HEK293 (cell line): Measurements from ENCODE around the gene IGF1R.

Source experiments
- CTCF ChIA-PET: fragments of 350-600 bp; formaldehyde crosslinking; extraction: SDS; loops from one replicate; lab custom pipeline; 2021; ENCODE audit warnings: antibody characterized with exemption; lab: Yijun Ruan, JAX
- POLR2A ChIA-PET: fragments of 300-600 bp; formaldehyde crosslinking; extraction: SDS; loops from one replicate; lab custom pipeline; 2020; ENCODE audit warnings: antibody characterized with exemption, inconsistent platforms; lab: Yijun Ruan, JAX
- H3K27ac ChIP-seq: fragments of 200-500 bp; sonication (Bioruptor generic); 2 replicates; pipeline ENCODE4 v1.5.1; 2014; ENCODE audit warnings: low read depth, low read length, control low read depth, inconsistent platforms; ENCODE audit errors: extremely low read depth
- H3K36me3 ChIP-seq, 2 experiments: fragments of 200-500 bp in 1 of 2; sonication (Bioruptor generic) in 1 of 2; 1 replicate in 1 of 2; 2 replicates in 1 of 2; pipeline ENCODE4 v1.5.1; 2014 to 2017; ENCODE audit warnings: inconsistent platforms in 2 of 2, low read length in 2 of 2; ENCODE audit not compliant: control insufficient read depth in 2 of 2, insufficient read depth in 1 of 2
- H3K4me1 ChIP-seq: fragments of 200-500 bp; sonication (Bioruptor generic); 2 replicates; pipeline ENCODE4 v1.5.1; 2014; ENCODE audit warnings: mild to moderate bottlenecking, low read length, inconsistent platforms; ENCODE audit not compliant: control insufficient read depth, insufficient read depth
- H3K4me3 ChIP-seq: 2 replicates; pipeline ENCODE4 v1.5.1; 2011; ENCODE audit warnings: low read depth, mild to moderate bottlenecking, control low read depth, low read length, moderate library complexity
- H3K9me3 ChIP-seq: fragments of 200-500 bp; sonication (Bioruptor generic); 2 replicates; pipeline ENCODE4 v1.5.1; 2014; ENCODE audit warnings: low read depth, low read length, inconsistent platforms; ENCODE audit not compliant: control insufficient read depth, insufficient read depth
- BCL11B ChIP-seq: fragments of 450-650 bp; formaldehyde crosslinking; IDR thresholded peaks from 2 replicates; pipeline ENCODE4 v1.5.1; 2016; ENCODE audit warnings: low read depth, missing biosample characterization, missing genetic modification characterization
- GLI4 ChIP-seq: fragments of 450-650 bp; formaldehyde crosslinking; IDR thresholded peaks from 2 replicates; pipeline ENCODE4 v1.5.1; 2016; ENCODE audit warnings: missing biosample characterization, missing genetic modification characterization
- SP2 ChIP-seq: fragments of 450-650 bp; formaldehyde crosslinking; IDR thresholded peaks from 2 replicates; pipeline ENCODE4 v1.5.1; 2016; ENCODE audit warnings: missing biosample characterization, missing genetic modification characterization
- SP7 ChIP-seq: fragments of 450-650 bp; formaldehyde crosslinking; IDR thresholded peaks from 2 replicates; pipeline ENCODE4 v1.5.1; 2016; ENCODE audit warnings: missing biosample characterization, missing genetic modification characterization
- ZEB2 ChIP-seq: fragments of 450-650 bp; formaldehyde crosslinking; IDR thresholded peaks from 2 replicates; pipeline ENCODE4 v1.5.1; 2016; ENCODE audit warnings: missing biosample characterization, missing genetic modification characterization
- ZNF114 ChIP-seq: fragments of 450-650 bp; formaldehyde crosslinking; IDR thresholded peaks from 2 replicates; pipeline ENCODE4 v1.5.0; 2017; ENCODE audit warnings: missing biosample characterization, missing genetic modification characterization
- ZNF174 ChIP-seq: fragments of 450-650 bp; formaldehyde crosslinking; IDR thresholded peaks from 2 replicates; pipeline ENCODE4 v1.5.0; 2017; ENCODE audit warnings: missing biosample characterization, mild to moderate bottlenecking, missing genetic modification characterization
- ZNF19 ChIP-seq: fragments of 450-650 bp; formaldehyde crosslinking; IDR thresholded peaks from 2 replicates; pipeline ENCODE4; 2016; ENCODE audit warnings: missing biosample characterization, missing genetic modification characterization, low read depth
- ZNF341 ChIP-seq: fragments of 450-650 bp; formaldehyde crosslinking; IDR thresholded peaks from 2 replicates; pipeline ENCODE4; 2016; ENCODE audit warnings: low read depth, missing biosample characterization, missing genetic modification characterization
- ZNF48 ChIP-seq: fragments of 450-650 bp; formaldehyde crosslinking; IDR thresholded peaks from 2 replicates; pipeline ENCODE4 v1.5.1; 2016; ENCODE audit warnings: missing biosample characterization, missing genetic modification characterization
- ZNF501 ChIP-seq: fragments of 450-650 bp; formaldehyde crosslinking; IDR thresholded peaks from 2 replicates; pipeline ENCODE4 v1.5.1; 2016; ENCODE audit warnings: missing biosample characterization, missing genetic modification characterization
- ZNF555 ChIP-seq: fragments of 450-650 bp; formaldehyde crosslinking; conservative IDR thresholded peaks from 2 replicates; pipeline ENCODE4 v1.5.1; 2017; ENCODE audit warnings: missing biosample characterization, mild to moderate bottlenecking, missing genetic modification characterization, inconsistent platforms
- ZNF560 ChIP-seq: fragments of 450-650 bp; formaldehyde crosslinking; IDR thresholded peaks from 2 replicates; pipeline ENCODE4 v1.5.1; 2017; ENCODE audit warnings: missing biosample characterization, missing genetic modification characterization, borderline replicate concordance
- ZNF704 ChIP-seq: fragments of 450-650 bp; formaldehyde crosslinking; IDR thresholded peaks from 2 replicates; pipeline ENCODE4 v1.5.1; 2016; ENCODE audit warnings: missing biosample characterization, missing genetic modification characterization
- ZNF747 ChIP-seq: fragments of 450-650 bp; formaldehyde crosslinking; IDR thresholded peaks from 2 replicates; pipeline ENCODE4 v1.5.1; 2016; ENCODE audit warnings: missing biosample characterization, missing genetic modification characterization
- ZNF768 ChIP-seq: fragments of 450-650 bp; formaldehyde crosslinking; IDR thresholded peaks from 2 replicates; pipeline ENCODE4 v1.5.1; 2018; ENCODE audit warnings: missing biosample characterization, mild to moderate bottlenecking, missing genetic modification characterization
- TF ChIP-seq, protein P1 (sequence below): fragments of 450-650 bp; formaldehyde crosslinking; IDR thresholded peaks from 2 replicates; pipeline ENCODE4 v1.5.1; 2016; ENCODE audit warnings: missing biosample characterization, missing genetic modification characterization
- TF ChIP-seq, protein P2 (sequence below): fragments of 450-650 bp; formaldehyde crosslinking; IDR thresholded peaks from 2 replicates; pipeline ENCODE4 v1.5.1; 2016; ENCODE audit warnings: missing biosample characterization, missing genetic modification characterization

IGF1R gene

DNA sequence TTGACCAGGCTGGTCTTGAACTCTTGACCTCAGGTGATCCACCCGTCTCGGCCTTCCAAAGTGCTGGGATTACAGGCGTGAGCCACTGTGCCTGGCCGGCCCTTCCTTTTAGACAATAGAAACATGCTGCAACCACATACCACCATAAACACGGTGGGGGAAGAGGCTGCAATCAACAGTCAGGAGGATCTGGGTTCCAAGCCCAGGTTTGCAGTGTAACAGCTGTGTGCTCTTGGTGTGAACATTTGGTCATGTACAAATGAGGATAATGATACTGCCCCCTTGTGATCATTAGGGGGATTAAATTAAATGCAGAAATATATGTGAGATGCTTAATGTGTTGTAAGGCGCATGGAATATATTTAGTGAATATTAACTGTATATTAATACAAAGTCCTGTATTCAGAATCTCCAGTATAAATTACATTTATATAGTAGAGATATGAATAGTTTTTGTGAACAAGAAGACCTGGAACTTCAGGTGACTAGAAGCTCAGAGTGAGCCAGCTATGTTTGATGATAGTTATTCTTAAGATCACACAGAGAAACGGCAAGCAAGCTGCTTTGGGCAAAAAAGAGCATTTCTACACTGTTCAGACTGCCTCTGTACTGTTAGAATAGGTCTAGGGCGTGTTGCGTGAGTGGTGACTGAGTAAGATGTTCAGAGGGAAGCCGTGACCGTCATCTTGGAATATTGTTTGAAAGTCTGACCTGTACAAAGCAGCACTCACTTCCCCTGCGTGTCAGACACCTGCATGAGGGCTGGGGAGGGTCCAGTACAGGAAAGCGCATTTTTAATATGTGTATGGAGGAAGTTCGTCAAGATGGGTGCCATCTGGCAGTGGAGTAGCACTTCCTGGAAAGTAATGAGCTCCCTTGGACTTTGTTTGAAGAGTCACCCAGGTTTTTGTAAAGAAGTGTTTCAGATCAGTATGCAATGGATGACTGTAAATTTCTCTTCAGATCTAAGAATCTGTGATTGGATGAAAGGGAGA lies 233.5 kb downstream of the IGF1R start (continued):
- TF ChIP-seq, protein P1, sequence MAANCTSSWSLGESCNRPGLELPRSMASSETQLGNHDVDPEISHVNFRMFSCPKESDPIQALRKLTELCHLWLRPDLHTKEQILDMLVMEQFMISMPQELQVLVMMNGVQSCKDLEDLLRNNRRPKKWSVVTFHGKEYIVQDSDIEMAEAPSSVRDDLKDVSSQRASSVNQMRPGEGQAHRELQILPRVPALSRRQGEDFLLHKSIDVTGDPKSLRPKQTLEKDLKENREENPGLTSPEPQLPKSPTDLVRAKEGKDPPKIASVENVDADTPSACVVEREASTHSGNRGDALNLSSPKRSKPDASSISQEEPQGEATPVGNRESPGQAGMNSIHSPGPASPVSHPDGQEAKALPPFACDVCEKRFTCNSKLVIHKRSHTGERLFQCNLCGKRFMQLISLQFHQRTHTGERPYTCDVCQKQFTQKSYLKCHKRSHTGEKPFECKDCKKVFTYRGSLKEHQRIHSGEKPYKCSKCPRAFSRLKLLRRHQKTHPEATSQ: no peak
- TF ChIP-seq ZNF174 (tag by site-specific recombination) (no peak), ZNF501 (tag by site-specific recombination) (no peak)

DNA sequence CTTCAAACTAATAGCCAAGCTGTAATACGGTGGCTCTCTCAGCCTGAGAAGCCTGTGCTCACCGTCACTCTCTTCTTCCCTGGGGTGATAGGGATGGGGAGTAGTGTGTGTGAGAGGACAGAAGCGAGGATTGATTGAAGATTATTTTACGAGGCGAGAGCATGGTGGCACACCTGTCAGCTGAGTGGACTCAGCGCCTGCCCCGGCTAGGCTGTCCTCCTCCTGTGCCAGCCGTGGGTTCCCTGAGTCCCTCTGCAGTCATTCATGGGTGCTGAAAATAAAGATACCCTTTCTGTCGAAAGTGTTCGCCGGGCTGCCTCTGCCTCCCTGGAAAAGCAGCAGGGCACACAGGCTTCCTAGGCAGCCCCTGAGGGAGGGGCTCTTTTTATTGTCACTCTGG lies 235.1 kb downstream of the IGF1R start:
- Histone ChIP-seq H3K27ac (no peak overlapping the region), H3K4me1 (peaks cover 4% of the 10 kb centered on the region; the same call in 1 of the 2 replicates), H3K36me3 (no peaks in the 10 kb centered on the region), H3K4me3 (no peak overlapping the region), H3K9me3 (no peaks in the 10 kb centered on the region)
- POLR2A ChIA-PET: no interaction called here
- CTCF ChIA-PET: interaction anchor here (0.6 to 4.7 kb wide), 10 partner anchors 9 to 365 kb away, joined by 3 to 66 read pairs (median 12); no protein-coding TSS in a partner anchor
- TF ChIP-seq ZNF747: no peak
- no peak for TF ChIP-seq GLI4 (tag by site-specific recombination)
- no peak for TF ChIP-seq ZNF704 (tag by site-specific recombination)
- TF ChIP-seq ZEB2: no peak
- no peak for TF ChIP-seq ZNF19 (tag by site-specific recombination)
- TF ChIP-seq, protein P2, sequence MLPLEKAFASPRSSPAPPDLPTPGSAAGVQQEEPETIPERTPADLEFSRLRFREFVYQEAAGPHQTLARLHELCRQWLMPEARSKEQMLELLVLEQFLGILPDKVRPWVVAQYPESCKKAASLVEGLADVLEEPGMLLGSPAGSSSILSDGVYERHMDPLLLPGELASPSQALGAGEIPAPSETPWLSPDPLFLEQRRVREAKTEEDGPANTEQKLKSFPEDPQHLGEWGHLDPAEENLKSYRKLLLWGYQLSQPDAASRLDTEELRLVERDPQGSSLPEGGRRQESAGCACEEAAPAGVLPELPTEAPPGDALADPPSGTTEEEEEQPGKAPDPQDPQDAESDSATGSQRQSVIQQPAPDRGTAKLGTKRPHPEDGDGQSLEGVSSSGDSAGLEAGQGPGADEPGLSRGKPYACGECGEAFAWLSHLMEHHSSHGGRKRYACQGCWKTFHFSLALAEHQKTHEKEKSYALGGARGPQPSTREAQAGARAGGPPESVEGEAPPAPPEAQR: no peak
- TF ChIP-seq ZNF48 (tag by site-specific recombination): no peak
- TF ChIP-seq ZNF560: no peak
- TF ChIP-seq SP2: no peak
- no peak for TF ChIP-seq BCL11B
- no peak for TF ChIP-seq ZNF555 (tag by site-specific recombination)
- TF ChIP-seq ZNF768: no peak
- TF ChIP-seq SP7 (tag by site-specific recombination): no peak

DNA sequence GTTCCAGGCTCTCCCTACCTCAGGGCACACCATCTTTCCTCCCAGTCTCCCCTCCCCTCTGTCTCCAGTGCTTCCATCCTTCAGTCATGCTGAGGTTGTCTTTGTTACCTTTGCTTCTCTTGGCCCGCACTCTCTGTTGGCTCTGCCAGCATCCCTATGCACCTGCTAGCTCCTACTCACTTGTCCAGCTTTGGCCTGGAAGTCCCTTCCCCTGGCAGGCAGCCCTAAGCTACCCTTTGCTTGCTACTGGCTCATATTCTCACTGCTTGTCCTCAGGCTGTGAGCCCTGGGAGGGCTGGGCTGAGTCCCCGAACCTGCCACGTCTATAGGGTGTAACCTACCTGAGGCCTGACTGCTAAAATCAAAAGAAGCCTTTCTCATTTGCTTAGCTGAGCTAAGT lies 236.6 kb downstream of the IGF1R start:
- Histone ChIP-seq H3K4me3 (no peak overlapping the region), H3K27ac (no peak overlapping the region), H3K4me1 (peaks cover 9% of the 10 kb centered on the region; the same call in 1 of the 2 replicates), H3K9me3 (no peaks in the 10 kb centered on the region), H3K36me3 (no peaks in the 10 kb centered on the region)
- no peak for TF ChIP-seq ZNF114 (tag by site-specific recombination)
- peak; percentile 47 for TF ChIP-seq ZNF341 (tag by site-specific recombination)
- ChIA-PET CTCF (interaction anchor here (0.6 to 1.2 kb wide), 5 partner anchors 10 to 366 kb away, joined by 3 to 5 read pairs (median 3); partner anchors contain the start of gene LRRC28), POLR2A (no interaction called here)
